ENCODE measurements around the gene SLCO2B1.

SLCO2B1 gene

GRCh38 chr11:75162954-75163353 is 12.0 kb downstream of the SLCO2B1 start:
- DNase-seq: no peak

GRCh38 chr11:75163921-75164849 is 13.3 kb downstream of the SLCO2B1 start:
- DNase-seq: no peak

GRCh38 chr11:75165721-75166120 is 14.8 kb downstream of the SLCO2B1 start:
- no peak for DNase-seq

- no peak for DNase-seq
Measured at GRCh38 chr11:75166791-75167190, 15.9 kb downstream of the SLCO2B1 start.

GRCh38 chr11:75167617-75168016 is 16.7 kb downstream of the SLCO2B1 start:
- no peak for DNase-seq

GRCh38 chr11:75169101-75169885 is 18.4 kb downstream of the SLCO2B1 start:
- DNase-seq: no peak

- DNase-seq: no peak
Measured at GRCh38 chr11:75170516-75171201, 19.8 kb downstream of the SLCO2B1 start.

GRCh38 chr11:75173336-75173735 is 22.4 kb downstream of the SLCO2B1 start:
- DNase-seq: no peak

GRCh38 chr11:75174781-75175370 is 24.0 kb downstream of the SLCO2B1 start:
- no peak for DNase-seq

- DNase-seq: no peak
Measured at GRCh38 chr11:75182664-75183063, 31.8 kb downstream of the SLCO2B1 start.

GRCh38 chr11:75184051-75184450 is 33.1 kb downstream of the SLCO2B1 start:
- no peak for DNase-seq

GRCh38 chr11:75184757-75185425 is 34.0 kb downstream of the SLCO2B1 start:
- DNase-seq: no peak

- no peak for DNase-seq
Measured at GRCh38 chr11:75185866-75186265, 35.0 kb downstream of the SLCO2B1 start.

- DNase-seq: no peak
Measured at GRCh38 chr11:75186999-75187398, 36.1 kb downstream of the SLCO2B1 start.

GRCh38 chr11:75188671-75189070 is 37.8 kb downstream of the SLCO2B1 start:
- DNase-seq: no peak

- DNase-seq: no peak
Measured at GRCh38 chr11:75189108-75189507, 38.2 kb downstream of the SLCO2B1 start.

- DNase-seq: no peak
Measured at GRCh38 chr11:75189911-75190310, 39.0 kb downstream of the SLCO2B1 start.

- no peak for DNase-seq
Measured at GRCh38 chr11:75190652-75191329, 39.9 kb downstream of the SLCO2B1 start.

GRCh38 chr11:75191330-75191717 is 40.4 kb downstream of the SLCO2B1 start:
- DNase-seq: no peak

- DNase-seq: no peak
Measured at GRCh38 chr11:75193271-75193670, 42.4 kb downstream of the SLCO2B1 start.

GRCh38 chr11:75193711-75194110 is 42.8 kb downstream of the SLCO2B1 start:
- DNase-seq: no peak

GRCh38 chr11:75194147-75194546 is 43.2 kb downstream of the SLCO2B1 start:
- no peak for DNase-seq
